Mesendoderm (in vitro differentiated cells): Measurements from ENCODE around the gene SERPING1.

Source experiments
- DNase-seq: peaks from one replicate; pipeline ENCODE4 v3.0.0; 2013
- H2AK5ac ChIP-seq: 2 replicates; pipeline ENCODE4 v1.6.1; 2013; ENCODE audit warnings: low read length, inconsistent platforms
- H2BK120ac ChIP-seq: 2 replicates; pipeline ENCODE4 v1.6.1; 2013; ENCODE audit warnings: low read depth, mild to moderate bottlenecking, low read length, moderate library complexity, mixed read lengths
- H2BK15ac ChIP-seq: replicated peaks from 2 replicates; pipeline ENCODE4 v1.6.1; 2013; ENCODE audit warnings: low read depth, mild to moderate bottlenecking, moderate library complexity
- H2BK5ac ChIP-seq: 2 replicates; pipeline ENCODE4 v1.6.1; 2013; ENCODE audit warnings: low read length, inconsistent platforms
- H3K18ac ChIP-seq: 2 replicates; pipeline ENCODE4 v1.6.1; 2013; ENCODE audit warnings: mild to moderate bottlenecking, low read length, mixed read lengths
- H3K23ac ChIP-seq: one replicate; pipeline ENCODE4 v1.6.1; 2013; ENCODE audit warnings: low read length
- H3K27ac ChIP-seq: 2 replicates; pipeline ENCODE4 v1.5.1; 2013; ENCODE audit warnings: low read depth, mild to moderate bottlenecking, inconsistent platforms, low read length, moderate library complexity
- H3K27me3 ChIP-seq: 2 replicates; pipeline ENCODE4 v1.6.1; 2013; ENCODE audit warnings: low read length, control low read depth, mild to moderate bottlenecking, inconsistent platforms; ENCODE audit not compliant: insufficient read depth, poor library complexity
- H3K36me3 ChIP-seq: 2 replicates; pipeline ENCODE4 v1.6.1; 2013; ENCODE audit warnings: low read length, inconsistent platforms; ENCODE audit not compliant: control insufficient read depth, insufficient read depth
- H3K4ac ChIP-seq: one replicate; pipeline ENCODE4 v1.6.1; 2013; ENCODE audit warnings: low read depth, mild to moderate bottlenecking, low read length, moderate library complexity
- H3K4me1 ChIP-seq: 2 replicates; pipeline ENCODE4 v1.6.1; 2013; ENCODE audit warnings: low read depth, low read length, inconsistent platforms; ENCODE audit not compliant: control insufficient read depth
- H3K4me2 ChIP-seq: 2 replicates; pipeline ENCODE4 v1.6.1; 2013; ENCODE audit warnings: low read length
- H3K4me3 ChIP-seq: 2 replicates; pipeline ENCODE4 v1.5.1; 2013; ENCODE audit warnings: mild to moderate bottlenecking, low read length
- H3K56ac ChIP-seq: one replicate; pipeline ENCODE4 v1.6.1; 2013; ENCODE audit warnings: low read length
- H3K79me1 ChIP-seq: 2 replicates; pipeline ENCODE4 v1.6.1; 2013; ENCODE audit warnings: low read length, inconsistent platforms
- H3K79me2 ChIP-seq: 2 replicates; pipeline ENCODE4 v1.6.1; 2013; ENCODE audit warnings: mild to moderate bottlenecking, low read length; ENCODE audit not compliant: control insufficient read depth, insufficient read depth
- H3K9ac ChIP-seq: 2 replicates; pipeline ENCODE4 v1.6.1; 2013; ENCODE audit warnings: low read length, inconsistent platforms
- H4K5ac ChIP-seq: one replicate; pipeline ENCODE4 v1.6.1; 2013; ENCODE audit warnings: low read length
- H4K8ac ChIP-seq: one replicate; pipeline ENCODE4 v1.6.1; 2013; ENCODE audit warnings: low read depth, mild to moderate bottlenecking, control low read depth, low read length, moderate library complexity
- WGBS: extraction: QIAGEN DNeasy Blood & Tissue Kit; methylation state at CpG from one replicate; pipeline ENCODE4 v1.1.7; 2013; ENCODE audit warnings: low lambda C conversion rate, missing lambda C conversion rate; ENCODE audit not compliant: insufficient coverage; ENCODE audit errors: extremely low coverage; 5-methylcytosine and 5-hydroxymethylcytosine counted together
- small RNA-seq: library from polyadenylated mRNA; stranded (forward); fragments of <200 nt; extraction: miRNeasy Mini kit (QIAGEN cat#:217004); gene quantifications from one replicate; pipeline ENCODE3, GENCODE V24; 2013; ENCODE audit not compliant: insufficient read depth

The SERPING1 gene

GRCh38 chr11:57663975-57664374 lies 66.5 kb downstream of the SERPING1 start:
- H3K9ac ChIP-seq: no peak overlapping the region
- H3K27me3 ChIP-seq: no peaks in the 10 kb centered on the region
- peaks cover 6% of the 10 kb centered on the region for H3K79me2 ChIP-seq
- H3K4me3 ChIP-seq: no peak overlapping the region
- H3K36me3 ChIP-seq: peaks cover 2% of the 10 kb centered on the region
- peaks cover 10% of the 10 kb centered on the region for H3K79me1 ChIP-seq
- H2BK5ac ChIP-seq: no peak overlapping the region
- H4K5ac ChIP-seq: no peak overlapping the region
- H2BK15ac ChIP-seq: no peak overlapping the region
- no peak overlapping the region for H3K18ac ChIP-seq
- no peak overlapping the region for H4K8ac ChIP-seq
- no peak overlapping the region for H3K27ac ChIP-seq
- WGBS: no CpG with 5 or more reads among the region's 9 CpGs
- no peak overlapping the region for H3K56ac ChIP-seq
- H3K4me1 ChIP-seq: no peaks in the 10 kb centered on the region
- no peak overlapping the region for H3K23ac ChIP-seq
- no peak overlapping the region for H3K4me2 ChIP-seq
- no peak overlapping the region for H3K4ac ChIP-seq
- no peak for DNase-seq
- no peak overlapping the region for H2AK5ac ChIP-seq
- no peak overlapping the region for H2BK120ac ChIP-seq

Small RNA genes lying within 50 kb of the gene (small RNA-seq; reads per million reads assigned to genes)
- 13,998 reads per million, percentile 100 among the genes with 10 or more reads in this experiment for gene MIR130A
